ENCODE data around the gene TDRD6.
"Not testable (repeated sequence)": the region's sequence is repeated elsewhere in the genome, so short reads cannot be mapped to it uniquely, and the experiment has no call there.

TDRD6 gene

GRCh38 chr6:46744159-46744725, 56.6 kb downstream of the TDRD6 start:
- not testable (repeated sequence) for DNase-seq

- DNase-seq = no peak
Observed at GRCh38 chr6:46745973-46746372, 58.3 kb downstream of the TDRD6 start.

- DNase-seq = no peak
Observed at GRCh38 chr6:46746696-46747095, 59.0 kb downstream of the TDRD6 start, which contains the start of gene ANKRD66. ANKRD66 (plus strand) TSS chr6:46746933; CDS start chr6:46751949, 5,016 bp downstream.

GRCh38 chr6:46748940-46749503, 61.3 kb downstream of the TDRD6 start:
- no peak for DNase-seq

GRCh38 chr6:46749731-46750130, 62.0 kb downstream of the TDRD6 start:
- DNase-seq = no peak

GRCh38 chr6:46751658-46752057, 64.0 kb downstream of the TDRD6 start:
- DNase-seq = no peak

Measured in stimulated activated naive CD4-positive, alpha-beta T cell (primary cell).